Keratinocyte (primary cell): ENCODE data around the gene SLC25A46. TPM values are rescaled to one million over a fixed set of nuclear protein-coding genes. Genes with fewer than 3 reads are reported as not detected.
"Not testable (repeated sequence)": the region's sequence is repeated elsewhere in the genome, so short reads cannot be mapped to it uniquely, and the experiment has no call there.

Source experiments
- DNase-seq: peaks from one replicate; pipeline ENCODE4 v3.0.0-alpha.2; 2011; ENCODE audit warnings: low read depth, missing footprints, low spot score
- FAIRE-seq: peaks from 2 replicates; lab custom pipeline; 2011; peaks lifted over from hg19 to GRCh38; lab: Jason Lieb, UNC
- H2AFZ ChIP-seq: 2 replicates; pipeline ENCODE4 v1.6.0; 2012; ENCODE audit warnings: low read length, control low read depth, inconsistent platforms; ENCODE audit not compliant: control insufficient read depth
- H3K27ac ChIP-seq: 2 replicates; pipeline ENCODE4 v1.5.1; 2011; ENCODE audit warnings: low read length; ENCODE audit not compliant: control insufficient read depth, insufficient read depth
- H3K27me3 ChIP-seq: 3 replicates; pipeline ENCODE4 v1.6.0; 2011; ENCODE audit warnings: low read length; ENCODE audit not compliant: control insufficient read depth, insufficient read depth; ENCODE audit errors: extremely low read depth
- H3K36me3 ChIP-seq, 2 experiments: 2 replicates in 1 of 2; 3 replicates in 1 of 2; pipeline ENCODE4 v1.5.1; 2011; ENCODE audit warnings: low read length in 2 of 2, mild to moderate bottlenecking in 1 of 2; ENCODE audit not compliant: control insufficient read depth in 2 of 2, insufficient read depth in 2 of 2; ENCODE audit errors: extremely low read depth in 1 of 2
- H3K4me1 ChIP-seq: 3 replicates; pipeline ENCODE4 v1.5.1; 2011; ENCODE audit warnings: low read length; ENCODE audit not compliant: control insufficient read depth, insufficient read depth; ENCODE audit errors: extremely low read depth
- H3K4me2 ChIP-seq: 3 replicates; pipeline ENCODE4 v1.6.0; 2011; ENCODE audit warnings: low read depth, low read length; ENCODE audit not compliant: control insufficient read depth, insufficient read depth; ENCODE audit errors: extremely low read depth
- H3K4me3 ChIP-seq, 3 experiments: fragments of 200-600 bp in 1 of 3; sonication (generic) in 1 of 3; 2 replicates in 2 of 3; 3 replicates in 1 of 3; pipeline ENCODE4 v1.5.1; 2011 to 2016; ENCODE audit warnings: low read length in 3 of 3, mild to moderate bottlenecking in 3 of 3, control low read depth in 2 of 3, inconsistent platforms in 1 of 3, low read depth in 1 of 3, mixed read lengths in 1 of 3, mixed run types in 1 of 3, moderate library complexity in 1 of 3; ENCODE audit not compliant: control insufficient read depth in 2 of 3, insufficient read depth in 2 of 3; ENCODE audit errors: extremely low read depth in 1 of 3
- H3K79me2 ChIP-seq: 2 replicates; pipeline ENCODE4 v1.6.0; 2012; ENCODE audit warnings: low read length; ENCODE audit not compliant: control insufficient read depth, insufficient read depth
- H3K9ac ChIP-seq: 3 replicates; pipeline ENCODE4 v1.6.0; 2011; ENCODE audit warnings: low read length; ENCODE audit not compliant: control insufficient read depth, insufficient read depth; ENCODE audit errors: extremely low read depth
- H3K9me1 ChIP-seq: 3 replicates; pipeline ENCODE4 v1.6.0; 2011; ENCODE audit warnings: low read length; ENCODE audit not compliant: control insufficient read depth, insufficient read depth; ENCODE audit errors: extremely low read depth
- H3K9me3 ChIP-seq: 2 replicates; pipeline ENCODE4 v1.5.1; 2012; ENCODE audit warnings: low read depth, low read length; ENCODE audit not compliant: control insufficient read depth
- H4K20me1 ChIP-seq: 3 replicates; pipeline ENCODE4 v1.6.0; 2011; ENCODE audit warnings: low read length; ENCODE audit not compliant: control insufficient read depth, insufficient read depth; ENCODE audit errors: extremely low read depth
- CTCF ChIP-seq, 3 experiments: IDR thresholded peaks in 1 of 3; conservative IDR thresholded peaks in 1 of 3; optimal IDR thresholded peaks in 1 of 3; 2 replicates in 2 of 3; 3 replicates in 1 of 3; pipeline versions ENCODE3 to v1.5.1; 2011; ENCODE audit warnings: low read length in 3 of 3, mild to moderate bottlenecking in 3 of 3, moderate library complexity in 2 of 3, control low read depth in 1 of 3, inconsistent platforms in 1 of 3; ENCODE audit not compliant: insufficient read depth in 2 of 3; ENCODE audit errors: extremely low read depth in 1 of 3
- EZH2 ChIP-seq: IDR thresholded peaks from one replicate; pipeline ENCODE4 v1.6.1; 2012; ENCODE audit warnings: inconsistent platforms, mild to moderate bottlenecking, low read length, moderate library complexity
- dilution Hi-C: fragments of 300-500 bp; cut with MboI; formaldehyde crosslinking; loops from one replicate; pipeline ENCODE4 v1.7.0; 2020; ENCODE audit warnings: low sequenced_read_pairs; ENCODE audit not compliant: extremely low pct_ligation_motif_present
- polyA plus RNA-seq, 5 experiments: library from polyadenylated mRNA; depleted of rRNA in 3 of 5; stranded (reverse) in 3 of 5; stranded (forward) in 1 of 5; unstranded in 1 of 5; fragments of >200 nt; gene quantifications; 1 replicate in 1 of 5; 2 replicates in 3 of 5; 3 replicates in 1 of 5; pipeline versions ENCODE4 v1.2.1 to v1.2.3, GENCODE V29; 2011 to 2012; ENCODE audit warnings: missing spikeins in 2 of 5, low read depth in 1 of 5, low replicate concordance in 1 of 5

The SLC25A46 gene
- polyA plus RNA-seq, 1 donor (not counting 4 experiments of a cell fraction or from before 2014, with no cell fraction given) = 56.2 TPM

- TF ChIP-seq EZH2 = no peak
- no peak for TF ChIP-seq CTCF (optimal IDR thresholded peaks at IDR 0.05 in 1 of 3, IDR thresholded peaks at IDR 0.05 in 1 of 3, conservative IDR thresholded peaks at IDR 0.05 in 1 of 3; ENCODE audit: extremely low read depth in 1 of 3, insufficient read depth in 2 of 3, low read length in 3 of 3)
- H3K36me3 ChIP-seq = no peaks in the 10 kb centered on the region
- H3K9me1 ChIP-seq = no peaks in the 10 kb centered on the region
- H3K27ac ChIP-seq = no peak overlapping the region
- peak overlapping the region; percentile 88 for H2AFZ ChIP-seq
- H3K4me2 ChIP-seq = peak overlapping the region; percentile 96
- no peaks in the 10 kb centered on the region for H3K79me2 ChIP-seq
- no peaks in the 10 kb centered on the region for H3K9me3 ChIP-seq
- FAIRE-seq (no peak), DNase-seq (no peak)
- dilution Hi-C loops = no loop called here
- no peaks in the 10 kb centered on the region for H3K4me1 ChIP-seq
- H3K27me3 ChIP-seq = no peaks in the 10 kb centered on the region
- H3K9ac ChIP-seq = no peak overlapping the region
- peak overlapping the region; percentile 41 to 82 (median 62) for H3K4me3 ChIP-seq
- H4K20me1 ChIP-seq = no peaks in the 10 kb centered on the region
These were observed 11.8 kb upstream of the SLC25A46 start for GRCh38 chr5:110727025-110727314.

DNA sequence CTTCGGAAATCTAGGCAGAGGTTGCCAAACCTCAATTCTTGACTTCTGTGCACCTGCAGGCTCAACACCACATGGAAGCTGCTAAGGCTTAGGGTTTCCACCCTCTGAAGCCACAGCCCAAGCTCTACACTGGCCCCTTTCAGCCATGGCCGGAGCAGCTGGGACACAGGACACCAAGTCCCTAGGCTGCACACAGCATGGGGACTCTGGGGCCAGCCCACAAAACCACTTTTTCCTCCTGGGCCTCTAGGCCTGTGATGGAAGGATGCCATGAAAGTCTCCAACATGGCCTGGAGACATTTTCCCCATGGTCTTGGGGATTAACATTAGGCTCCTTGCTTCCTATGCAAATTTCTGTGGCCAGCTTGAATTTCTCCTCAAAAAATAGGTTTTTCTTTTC is 7.3 kb upstream of the SLC25A46 start:
- H3K36me3 ChIP-seq, H3K27me3 ChIP-seq, FAIRE-seq, H3K79me2 ChIP-seq, DNase-seq, H2AFZ ChIP-seq, H3K27ac ChIP-seq, H4K20me1 ChIP-seq, H3K4me2 ChIP-seq, H3K9me1 ChIP-seq, dilution Hi-C loops, H3K4me3 ChIP-seq, H3K9me3 ChIP-seq, H3K9ac ChIP-seq, H3K4me1 ChIP-seq: not testable (repeated sequence)

- Histone ChIP-seq H3K9ac (no peak overlapping the region), H3K9me3 (no peaks in the 10 kb centered on the region), H3K4me1 (peaks cover 3% of the 10 kb centered on the region), H3K27me3 (no peaks in the 10 kb centered on the region), H3K4me2 (no peak overlapping the region), H3K9me1 (no peaks in the 10 kb centered on the region), H3K79me2 (peaks cover 1% of the 10 kb centered on the region), H3K36me3 (no peaks in the 10 kb centered on the region), H4K20me1 (no peaks in the 10 kb centered on the region), H3K4me3 (no peak overlapping the region), H2AFZ (no peak overlapping the region), H3K27ac (no peak overlapping the region)
- dilution Hi-C loops = no loop called here
- TF ChIP-seq EZH2 = no peak
- no peak for TF ChIP-seq CTCF (optimal IDR thresholded peaks at IDR 0.05 in 1 of 3, IDR thresholded peaks at IDR 0.05 in 1 of 3, conservative IDR thresholded peaks at IDR 0.05 in 1 of 3; ENCODE audit: extremely low read depth in 1 of 3, insufficient read depth in 2 of 3, low read length in 3 of 3)
- DNase-seq (no peak), FAIRE-seq (no peak)
These were observed 4.7 kb upstream of the SLC25A46 start for GRCh38 chr5:110734101-110734500.
